ENCODE data around the gene TRABD2B.

The TRABD2B gene

GRCh38 chr1:47843781-47844557, 153.2 kb downstream of the TRABD2B start:
- DNase-seq = no peak

GRCh38 chr1:47843059-47843458, 154.1 kb downstream of the TRABD2B start:
- no peak for DNase-seq

GRCh38 chr1:47842228-47842919, 154.8 kb downstream of the TRABD2B start:
- DNase-seq = no peak

- no peak for DNase-seq
Measured at GRCh38 chr1:47841356-47841755, 155.8 kb downstream of the TRABD2B start.

- no peak for DNase-seq
Measured at GRCh38 chr1:47840393-47841190, 156.6 kb downstream of the TRABD2B start.

- no peak for DNase-seq
Measured at GRCh38 chr1:47839433-47839760, 157.8 kb downstream of the TRABD2B start.

- DNase-seq = no peak
Measured at GRCh38 chr1:47838562-47839432, 158.4 kb downstream of the TRABD2B start.

GRCh38 chr1:47837866-47838561, 159.2 kb downstream of the TRABD2B start:
- no peak for DNase-seq

GRCh38 chr1:47837056-47837830, 159.9 kb downstream of the TRABD2B start:
- no peak for DNase-seq

GRCh38 chr1:47835409-47835808, 161.8 kb downstream of the TRABD2B start:
- DNase-seq = no peak

- DNase-seq = no peak
Measured at GRCh38 chr1:47834326-47834725, 162.9 kb downstream of the TRABD2B start.

- DNase-seq = no peak
Measured at GRCh38 chr1:47830641-47831333, 166.4 kb downstream of the TRABD2B start.

- no peak for DNase-seq
Measured at GRCh38 chr1:47830021-47830420, 167.2 kb downstream of the TRABD2B start.

GRCh38 chr1:47828978-47829377, 168.2 kb downstream of the TRABD2B start:
- DNase-seq = no peak

GRCh38 chr1:47827109-47827508, 170.1 kb downstream of the TRABD2B start:
- DNase-seq = no peak

- no peak for DNase-seq
Measured at GRCh38 chr1:47824716-47825115, 172.5 kb downstream of the TRABD2B start.

GRCh38 chr1:47824297-47824696, 172.9 kb downstream of the TRABD2B start:
- no peak for DNase-seq

GRCh38 chr1:47823040-47823808, 174.0 kb downstream of the TRABD2B start:
- DNase-seq = no peak

GRCh38 chr1:47821760-47822159, 175.4 kb downstream of the TRABD2B start:
- DNase-seq = no peak

- DNase-seq = no peak
Measured at GRCh38 chr1:47819574-47819888, 177.7 kb downstream of the TRABD2B start.

Measured in CD4-positive, alpha-beta T cell treated with Interleukin-6 for 4 hours (primary cell).